SK-N-SH treated with all-trans-retinoic acid at 6 μM for 48 hours (cell line): ENCODE results near the gene TRIOBP.

ENCODE experiments used
- POU6F1 ChIP-seq: fragments of 250-450 bp; sonication (Bioruptor Pico); IDR thresholded peaks from 2 replicates; pipeline ENCODE4 v1.8.0; 2021; ENCODE audit warnings: low read depth, mild to moderate bottlenecking, moderate library complexity, borderline replicate concordance
- SNAI2 ChIP-seq: fragments of 250-450 bp; sonication (Bioruptor Pico); IDR thresholded peaks from 2 replicates; pipeline ENCODE4 v1.5.0; 2020; ENCODE audit warnings: mild to moderate bottlenecking, moderate library complexity

- TF ChIP-seq POU6F1 (CRISPR knock-in tag) (no peak), SNAI2 (CRISPR knock-in tag) (no peak)
Measured at GRCh38 chr22:37765953-37766576, 69.2 kb downstream of the TRIOBP start.
